PC-9 (cell line): ENCODE measurements around the gene HMGN1.

Experiments used
- CTCF ChIP-seq: fragments of 200-600 bp; sonication (generic); conservative IDR thresholded peaks from 2 replicates; pipeline ENCODE4 v1.6.1; 2017; ENCODE audit warnings: mixed run types, antibody characterized with exemption, mild to moderate bottlenecking, moderate library complexity
- EZH2 ChIP-seq: fragments of 200-600 bp; sonication (generic); IDR thresholded peaks from 2 replicates; pipeline ENCODE4 v1.8.0; 2017; ENCODE audit warnings: antibody characterized with exemption, low read depth

- TF ChIP-seq EZH2 (no peak), CTCF (no peak)
Observed at GRCh38 chr21:39341249-39341923, 7.5 kb downstream of the HMGN1 start.
